Progenitor cell of endocrine pancreas (in vitro differentiated cells): ENCODE measurements around the gene PLK3. TPM values are rescaled to one million over a fixed set of nuclear protein-coding genes. Genes with fewer than 3 reads are reported as not detected.
A peak's percentile ranks its signal among the peaks of the same experiment; 100 is the strongest.
"Not testable (repeated sequence)": the region's sequence is repeated elsewhere in the genome, so short reads cannot be mapped to it uniquely, and the experiment has no call there.

Experiments used
- DNase-seq: peaks from one replicate; pipeline ENCODE4 v3.0.0; 2021; ENCODE audit warnings: low spot score; ENCODE audit not compliant: unreplicated experiment
- H3K27ac Mint-ChIP-seq: 2 replicates; pipeline ENCODE4 v1.8.0; 2021; ENCODE audit warnings: mild to moderate bottlenecking, moderate library complexity, mixed read lengths
- H3K27me3 Mint-ChIP-seq: 2 replicates; pipeline ENCODE4 v1.8.0; 2021; ENCODE audit warnings: mixed read lengths
- H3K36me3 Mint-ChIP-seq: 2 replicates; pipeline ENCODE4 v1.8.0; 2022; ENCODE audit warnings: mixed read lengths; ENCODE audit not compliant: insufficient read depth
- H3K4me1 Mint-ChIP-seq: 2 replicates; pipeline ENCODE4 v1.8.0; 2021; ENCODE audit warnings: low read depth, mixed read lengths
- H3K4me3 Mint-ChIP-seq: 2 replicates; pipeline ENCODE4 v1.8.0; 2021; ENCODE audit warnings: low read depth, mild to moderate bottlenecking, moderate library complexity, mixed read lengths
- H3K9me3 Mint-ChIP-seq: 2 replicates; pipeline ENCODE4 v1.8.0; 2021; ENCODE audit warnings: low read depth, mixed read lengths
- long read RNA-seq: library from polyadenylated mRNA; unstranded; transcript quantifications from one replicate; pipeline ENCODE4 v2.0.0, GENCODE V29; 2020
- total RNA-seq: library from RNA; stranded (reverse); gene quantifications from 2 replicates; pipeline ENCODE4 v1.2.1, GENCODE V29; 2021
- TF ChIP-seq, protein P1 (sequence below): fragments of 200-600 bp; sonication (generic); IDR thresholded peaks from one replicate; pipeline ENCODE4 v1.5.0; 2021; ENCODE audit warnings: antibody characterized with exemption, mild to moderate bottlenecking; ENCODE audit not compliant: unreplicated experiment

Gene PLK3
- total RNA-seq: 11.8 and 13.3 TPM in 2 replicates
- long read RNA-seq, partial matches to known transcripts: 1 of 4 reads
- long read RNA-seq, other reads (novel, unspliced or antisense): 0 of 4 reads

DNA sequence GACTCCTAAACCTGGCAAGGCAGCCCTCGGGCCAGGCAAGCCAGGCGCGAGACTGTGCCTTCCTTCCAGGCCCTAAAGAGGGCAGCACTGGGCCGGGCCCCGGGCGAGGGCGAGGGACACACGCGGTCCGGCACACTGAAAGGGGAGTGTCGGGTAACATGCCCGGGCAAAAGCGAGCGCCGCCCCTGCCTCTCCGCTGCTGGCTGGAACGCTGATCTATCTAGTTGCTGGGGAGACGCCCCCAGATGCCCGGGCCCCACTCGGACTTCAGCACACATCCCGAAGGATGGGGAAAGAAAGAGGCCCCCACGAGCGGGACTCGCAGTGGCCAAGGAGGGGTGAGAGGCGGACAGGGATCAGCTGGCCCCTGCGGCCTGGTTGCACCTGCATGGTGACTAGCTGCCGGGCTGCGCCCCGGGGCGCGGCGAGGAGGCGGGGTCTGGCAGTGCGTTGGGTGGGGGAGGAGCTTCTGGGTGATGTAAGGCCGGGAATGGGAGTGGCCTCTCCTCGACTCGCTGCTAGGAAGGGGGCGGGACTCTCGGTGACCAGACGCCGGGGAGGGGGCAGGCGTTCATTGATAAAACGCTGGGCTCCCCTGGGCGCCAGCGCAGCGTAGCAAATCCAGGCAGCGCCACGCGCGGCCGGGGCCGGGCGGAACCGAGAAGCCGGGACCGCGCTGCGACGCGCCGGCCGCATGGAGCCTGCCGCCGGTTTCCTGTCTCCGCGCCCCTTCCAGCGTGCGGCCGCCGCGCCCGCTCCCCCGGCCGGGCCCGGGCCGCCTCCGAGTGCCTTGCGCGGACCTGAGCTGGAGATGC lies at the start of gene PLK3:
PLK3 (plus strand) TSS at position 608 of the 815 bp plus-strand sequence; CDS start at position 695, 87 bp downstream.
- H3K4me3 Mint-ChIP-seq: peak within 1 kb of the TSS; percentile 94
- H3K27me3 Mint-ChIP-seq: peaks cover 8% of the 10 kb centered on the region
- TF ChIP-seq, protein P1, sequence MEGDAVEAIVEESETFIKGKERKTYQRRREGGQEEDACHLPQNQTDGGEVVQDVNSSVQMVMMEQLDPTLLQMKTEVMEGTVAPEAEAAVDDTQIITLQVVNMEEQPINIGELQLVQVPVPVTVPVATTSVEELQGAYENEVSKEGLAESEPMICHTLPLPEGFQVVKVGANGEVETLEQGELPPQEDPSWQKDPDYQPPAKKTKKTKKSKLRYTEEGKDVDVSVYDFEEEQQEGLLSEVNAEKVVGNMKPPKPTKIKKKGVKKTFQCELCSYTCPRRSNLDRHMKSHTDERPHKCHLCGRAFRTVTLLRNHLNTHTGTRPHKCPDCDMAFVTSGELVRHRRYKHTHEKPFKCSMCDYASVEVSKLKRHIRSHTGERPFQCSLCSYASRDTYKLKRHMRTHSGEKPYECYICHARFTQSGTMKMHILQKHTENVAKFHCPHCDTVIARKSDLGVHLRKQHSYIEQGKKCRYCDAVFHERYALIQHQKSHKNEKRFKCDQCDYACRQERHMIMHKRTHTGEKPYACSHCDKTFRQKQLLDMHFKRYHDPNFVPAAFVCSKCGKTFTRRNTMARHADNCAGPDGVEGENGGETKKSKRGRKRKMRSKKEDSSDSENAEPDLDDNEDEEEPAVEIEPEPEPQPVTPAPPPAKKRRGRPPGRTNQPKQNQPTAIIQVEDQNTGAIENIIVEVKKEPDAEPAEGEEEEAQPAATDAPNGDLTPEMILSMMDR: peak; percentile 83
- peak; percentile 91 for DNase-seq
- peaks cover 7% of the 10 kb centered on the region for H3K36me3 Mint-ChIP-seq
- no peaks in the 10 kb centered on the region for H3K9me3 Mint-ChIP-seq
- H3K4me1 Mint-ChIP-seq: peaks cover 16% of the 10 kb centered on the region
- H3K27ac Mint-ChIP-seq: peak within 1 kb of the TSS; percentile 100

DNA sequence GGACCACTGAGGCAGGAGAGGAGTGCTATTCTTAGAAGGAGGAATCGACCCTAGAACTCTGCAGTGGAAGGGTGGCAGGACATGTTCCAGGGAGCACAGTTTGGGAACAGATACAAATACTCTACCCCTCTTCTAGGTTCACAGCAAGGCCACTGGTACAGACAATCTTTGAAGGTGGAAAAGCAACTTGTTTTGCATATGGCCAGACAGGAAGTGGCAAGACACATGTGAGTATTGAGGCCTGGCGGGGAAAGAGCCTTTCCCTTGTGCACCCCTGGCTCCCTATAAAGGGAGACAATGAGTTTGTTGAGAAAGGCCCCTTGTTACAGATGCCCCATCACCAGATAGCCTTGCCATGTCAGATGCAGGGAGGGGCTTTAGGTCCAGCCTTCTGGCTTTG lies 42.8 kb upstream of the PLK3 start:
- Mint-ChIP-seq H3K27me3 (no peaks in the 10 kb centered on the region), H3K9me3 (no peaks in the 10 kb centered on the region), H3K27ac (no peak overlapping the region), H3K4me1 (no peaks in the 10 kb centered on the region), H3K36me3 (peaks cover 3% of the 10 kb centered on the region), H3K4me3 (no peak overlapping the region)
- no peak for DNase-seq
- TF ChIP-seq, protein P1: no peak

DNA sequence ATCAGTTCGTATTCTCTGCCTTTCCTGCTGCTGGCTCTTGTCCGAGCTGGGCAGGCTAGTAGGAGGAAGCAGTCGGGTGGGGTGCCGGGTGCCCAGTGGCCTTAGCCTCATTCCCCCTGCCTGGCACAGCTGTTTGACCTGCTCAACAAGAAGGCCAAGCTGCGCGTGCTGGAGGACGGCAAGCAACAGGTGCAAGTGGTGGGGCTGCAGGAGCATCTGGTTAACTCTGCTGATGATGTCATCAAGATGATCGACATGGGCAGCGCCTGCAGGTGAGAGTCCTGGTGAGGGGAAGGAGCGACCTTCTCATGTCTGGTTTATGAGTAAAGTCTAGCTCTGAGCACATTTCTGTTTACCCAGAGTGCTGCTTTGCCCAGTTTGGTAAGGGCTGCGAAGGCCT lies 41.1 kb upstream of the PLK3 start:
- Mint-ChIP-seq H3K4me1 (no peaks in the 10 kb centered on the region), H3K27me3 (no peaks in the 10 kb centered on the region), H3K27ac (no peak overlapping the region), H3K36me3 (peaks cover 4% of the 10 kb centered on the region), H3K4me3 (no peak overlapping the region), H3K9me3 (no peaks in the 10 kb centered on the region)
- TF ChIP-seq, protein P1: no peak
- DNase-seq: no peak

DNA sequence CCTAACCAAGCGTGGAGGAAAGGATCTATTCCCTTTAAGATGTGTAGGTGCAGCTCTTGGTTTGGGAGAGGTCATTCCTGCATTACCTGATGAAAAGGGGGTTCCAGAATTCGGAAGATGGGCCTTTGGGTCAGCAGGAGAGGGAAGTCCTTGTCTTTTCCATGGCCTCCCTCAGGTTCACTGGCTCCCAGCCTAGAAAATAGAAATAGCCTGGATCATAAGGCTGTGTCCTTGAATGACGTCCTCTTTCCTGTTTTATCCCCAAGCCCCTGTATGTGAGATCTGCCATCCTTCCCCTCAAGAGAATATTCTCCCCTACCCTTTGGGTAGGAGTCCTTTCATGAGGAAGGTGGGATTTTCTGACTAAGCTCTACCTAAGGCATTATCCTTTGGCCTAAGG lies 39.3 kb upstream of the PLK3 start:
- H3K36me3 Mint-ChIP-seq: peaks cover 4% of the 10 kb centered on the region
- H3K4me1 Mint-ChIP-seq: no peaks in the 10 kb centered on the region
- H3K27me3 Mint-ChIP-seq: no peaks in the 10 kb centered on the region
- H3K4me3 Mint-ChIP-seq: no peak overlapping the region
- no peak for DNase-seq
- no peaks in the 10 kb centered on the region for H3K9me3 Mint-ChIP-seq
- TF ChIP-seq, protein P1: no peak
- H3K27ac Mint-ChIP-seq: no peak overlapping the region

DNA sequence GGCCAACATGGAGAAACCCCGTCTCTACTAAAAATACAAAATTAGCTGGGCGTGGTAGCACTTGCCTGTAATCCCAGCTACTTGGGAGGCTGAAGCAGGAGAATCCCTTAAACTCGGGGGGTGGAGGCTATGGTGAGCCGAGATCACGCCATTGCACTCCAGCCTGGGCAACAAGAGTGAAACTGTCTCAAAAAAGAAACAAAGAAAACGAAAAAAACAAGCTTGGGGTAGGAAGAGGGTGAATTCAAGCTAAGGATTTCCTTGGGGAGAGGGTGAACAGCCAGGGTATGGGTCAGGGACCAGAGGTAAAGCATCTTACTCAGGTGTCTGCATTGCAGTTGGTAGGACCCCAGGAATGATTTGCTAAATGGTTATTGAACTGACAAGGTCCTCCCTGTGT lies 33.8 kb upstream of the PLK3 start:
- H3K27ac Mint-ChIP-seq, DNase-seq, H3K4me3 Mint-ChIP-seq, H3K4me1 Mint-ChIP-seq, H3K9me3 Mint-ChIP-seq, H3K27me3 Mint-ChIP-seq, H3K36me3 Mint-ChIP-seq: not testable (repeated sequence)
